A673 (cell line): ENCODE results near the gene APOBEC3C. TPM values are rescaled to one million over a fixed set of nuclear protein-coding genes. Genes with fewer than 3 reads are reported as not detected.

Experiments
- BruUV-seq: library from RNA; stranded (reverse); fragments of 400-500 nt; replicated peaks from 2 replicates; lab custom pipeline; 2021; lab: Mats Ljungman, UMichigan
- CTCF ChIA-PET: fragments of 300-600 bp; sonication (Branson Sonifier 250); formaldehyde crosslinking; loops from one replicate; lab custom pipeline; 2022; ENCODE audit warnings: antibody characterized with exemption; lab: Charles Lee
- POLR2A ChIA-PET: fragments of 300-600 bp; sonication (Branson Sonifier 250); formaldehyde crosslinking; loops from one replicate; lab custom pipeline; 2022; ENCODE audit warnings: antibody characterized with exemption; ENCODE audit not compliant: low non-redundant PET; lab: Charles Lee
- DNase-seq: peaks from one replicate; pipeline ENCODE4 v3.0.0-alpha.2; 2015; ENCODE audit warnings: low spot score
- H3K27ac ChIP-seq: fragments of 200-600 bp; sonication (generic); 2 replicates; pipeline ENCODE4 v1.5.1; 2016; ENCODE audit warnings: mixed run types, low read depth, mild to moderate bottlenecking, mixed read lengths, antibody characterized with exemption, low read length; ENCODE audit not compliant: poor library complexity, severe bottlenecking
- H3K27me3 ChIP-seq: fragments of 200-600 bp; sonication (generic); replicated peaks from 2 replicates; pipeline ENCODE4 v1.6.1; 2017; ENCODE audit warnings: mixed run types, low read depth, mild to moderate bottlenecking, mixed read lengths, antibody characterized with exemption, low read length; ENCODE audit not compliant: insufficient read depth, poor library complexity
- H3K36me3 ChIP-seq: fragments of 200-600 bp; sonication (generic); 2 replicates; pipeline ENCODE4 v1.6.1; 2016; ENCODE audit warnings: mixed run types, mild to moderate bottlenecking, mixed read lengths, antibody characterized with exemption, low read length; ENCODE audit not compliant: insufficient read depth, poor library complexity, severe bottlenecking
- H3K4me1 ChIP-seq: fragments of 200-600 bp; sonication (generic); 2 replicates; pipeline ENCODE4 v1.6.1; 2017; ENCODE audit warnings: mixed run types, mild to moderate bottlenecking, mixed read lengths, antibody characterized with exemption, low read length; ENCODE audit not compliant: insufficient read depth, poor library complexity, severe bottlenecking
- H3K4me3 ChIP-seq: fragments of 200-600 bp; sonication (generic); 2 replicates; pipeline ENCODE4 v1.5.1; 2016; ENCODE audit warnings: low read depth, mixed run types, mild to moderate bottlenecking, mixed read lengths, low read length; ENCODE audit not compliant: poor library complexity, severe bottlenecking
- H3K9me3 ChIP-seq: fragments of 200-600 bp; sonication (generic); 2 replicates; pipeline ENCODE4 v1.6.1; 2016; ENCODE audit warnings: mixed run types, low read depth, mild to moderate bottlenecking, mixed read lengths, antibody characterized with exemption, low read length; ENCODE audit not compliant: poor library complexity, severe bottlenecking
- EZH2 ChIP-seq: fragments of 200-600 bp; sonication (generic); IDR thresholded peaks from 2 replicates; pipeline ENCODE4 v1.6.1; 2017; ENCODE audit warnings: borderline replicate concordance, low read depth, mild to moderate bottlenecking, mixed read lengths, antibody characterized with exemption, low read length; ENCODE audit not compliant: poor library complexity, severe bottlenecking
- intact Hi-C: fragments of 100-400 bp; cut with micrococcal nuclease; formaldehyde crosslinking; loops from one replicate; pipeline ENCODE4 v1.10.0; 2022; ENCODE audit not compliant: unreplicated experiment
- total RNA-seq: library from RNA; stranded (reverse); gene quantifications from 2 replicates; pipeline ENCODE4 v1.2.3, GENCODE V29; 2021
- TF ChIP-seq, protein P1 (sequence below): fragments of 300-800, 200-600 bp; sonication (generic); conservative IDR thresholded peaks from 2 replicates; pipeline ENCODE4 v1.5.1; 2017; ENCODE audit warnings: low read depth, mild to moderate bottlenecking, antibody characterized with exemption, low read length, moderate library complexity, mixed read lengths

The APOBEC3C gene
- total RNA-seq, 1 experiment from 2014 or later: 12.9 TPM

DNA sequence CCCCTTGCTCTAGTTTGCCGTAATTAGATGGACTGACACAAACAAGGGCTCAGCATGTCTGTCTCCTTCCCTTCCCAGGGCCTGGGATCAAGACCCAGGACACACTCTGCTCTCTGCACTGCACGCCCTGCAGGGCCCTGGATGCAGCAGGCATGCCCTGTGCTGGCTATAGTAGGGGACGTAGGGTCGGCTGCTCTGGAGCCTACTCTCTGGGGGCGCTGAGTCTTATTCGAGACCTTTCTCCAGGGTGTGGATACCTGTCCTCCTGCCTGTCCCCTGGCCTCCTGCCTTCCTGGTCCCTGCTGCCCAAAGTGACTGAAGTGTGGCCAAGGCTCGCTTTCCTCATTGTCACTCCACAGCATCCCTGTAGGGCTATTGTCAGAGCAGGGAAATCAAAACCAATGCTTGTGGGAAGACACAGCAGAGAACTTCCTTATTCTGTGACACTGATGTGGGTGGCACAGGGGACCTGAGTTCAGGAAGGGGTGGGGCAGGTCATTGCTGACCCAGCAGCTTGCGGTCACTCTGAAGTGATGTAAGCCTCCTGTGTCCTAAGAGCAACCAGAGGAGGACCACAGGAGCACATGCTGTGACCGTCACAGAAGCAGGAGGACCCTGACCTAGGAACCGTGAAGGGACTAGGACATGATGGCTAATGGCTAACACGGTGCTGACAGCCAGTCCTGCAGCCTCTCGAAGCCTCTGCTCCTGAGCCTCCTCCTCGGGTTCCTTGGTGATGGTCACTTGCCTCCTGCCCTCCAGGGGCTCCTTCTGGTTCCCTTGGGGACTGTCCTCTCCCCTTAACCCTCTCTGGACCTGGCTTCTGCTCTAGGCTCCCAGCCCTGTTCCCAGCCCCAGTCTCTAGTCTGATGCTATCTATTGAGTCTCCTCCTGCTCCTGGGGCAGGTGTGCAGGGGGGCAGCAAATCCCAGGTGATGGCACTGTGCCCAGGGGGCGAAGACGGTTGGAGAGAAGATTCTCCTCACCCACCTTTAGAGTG lies 46.3 kb upstream of the APOBEC3C start:
- no peak overlapping the region for H3K4me3 ChIP-seq
- DNase-seq: no peak
- no peaks in the 10 kb centered on the region for H3K9me3 ChIP-seq
- H3K27me3 ChIP-seq: no peaks in the 10 kb centered on the region
- no peaks in the 10 kb centered on the region for H3K4me1 ChIP-seq
- H3K36me3 ChIP-seq: no peaks in the 10 kb centered on the region
- BruUV-seq: no TSS peak
- intact Hi-C loops: no loop called here
- ChIA-PET POLR2A (no interaction called here), CTCF (no interaction called here)
- TF ChIP-seq EZH2: no peak
- TF ChIP-seq, protein P1, sequence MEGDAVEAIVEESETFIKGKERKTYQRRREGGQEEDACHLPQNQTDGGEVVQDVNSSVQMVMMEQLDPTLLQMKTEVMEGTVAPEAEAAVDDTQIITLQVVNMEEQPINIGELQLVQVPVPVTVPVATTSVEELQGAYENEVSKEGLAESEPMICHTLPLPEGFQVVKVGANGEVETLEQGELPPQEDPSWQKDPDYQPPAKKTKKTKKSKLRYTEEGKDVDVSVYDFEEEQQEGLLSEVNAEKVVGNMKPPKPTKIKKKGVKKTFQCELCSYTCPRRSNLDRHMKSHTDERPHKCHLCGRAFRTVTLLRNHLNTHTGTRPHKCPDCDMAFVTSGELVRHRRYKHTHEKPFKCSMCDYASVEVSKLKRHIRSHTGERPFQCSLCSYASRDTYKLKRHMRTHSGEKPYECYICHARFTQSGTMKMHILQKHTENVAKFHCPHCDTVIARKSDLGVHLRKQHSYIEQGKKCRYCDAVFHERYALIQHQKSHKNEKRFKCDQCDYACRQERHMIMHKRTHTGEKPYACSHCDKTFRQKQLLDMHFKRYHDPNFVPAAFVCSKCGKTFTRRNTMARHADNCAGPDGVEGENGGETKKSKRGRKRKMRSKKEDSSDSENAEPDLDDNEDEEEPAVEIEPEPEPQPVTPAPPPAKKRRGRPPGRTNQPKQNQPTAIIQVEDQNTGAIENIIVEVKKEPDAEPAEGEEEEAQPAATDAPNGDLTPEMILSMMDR: no peak
- no peak overlapping the region for H3K27ac ChIP-seq

DNA sequence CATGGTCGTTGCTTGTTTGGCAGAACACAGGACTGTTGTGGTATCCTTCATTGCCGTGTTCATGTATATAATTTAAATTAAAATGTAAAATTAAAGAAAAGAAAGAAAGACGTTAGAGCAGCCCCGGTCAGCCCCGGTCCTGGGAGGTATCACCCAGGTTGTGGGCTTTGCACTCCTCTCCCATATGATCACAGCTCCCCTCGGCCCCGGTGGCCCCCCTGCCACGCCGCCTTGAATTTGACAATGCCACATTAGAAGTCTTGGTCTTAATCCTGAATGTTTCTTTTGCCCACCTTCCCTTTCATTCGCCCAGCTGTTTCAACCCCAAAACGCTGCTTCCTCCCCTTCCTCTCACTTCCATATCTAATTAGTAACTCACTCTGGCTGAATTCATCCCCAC lies 45.3 kb upstream of the APOBEC3C start:
- Histone ChIP-seq H3K4me1 (no peaks in the 10 kb centered on the region), H3K36me3 (no peaks in the 10 kb centered on the region), H3K9me3 (no peaks in the 10 kb centered on the region), H3K27me3 (no peaks in the 10 kb centered on the region), H3K27ac (no peak overlapping the region), H3K4me3 (no peak overlapping the region)
- CTCF ChIA-PET: interaction anchor here (0.9 kb wide), 1 partner anchor 200 kb away, joined by 3 read pairs; no protein-coding TSS in a partner anchor
- POLR2A ChIA-PET: no interaction called here
- intact Hi-C loops: no loop called here
- no peak for DNase-seq
- no peak for TF ChIP-seq EZH2
- TF ChIP-seq, protein P1: no peak
- BruUV-seq: no TSS peak

DNA sequence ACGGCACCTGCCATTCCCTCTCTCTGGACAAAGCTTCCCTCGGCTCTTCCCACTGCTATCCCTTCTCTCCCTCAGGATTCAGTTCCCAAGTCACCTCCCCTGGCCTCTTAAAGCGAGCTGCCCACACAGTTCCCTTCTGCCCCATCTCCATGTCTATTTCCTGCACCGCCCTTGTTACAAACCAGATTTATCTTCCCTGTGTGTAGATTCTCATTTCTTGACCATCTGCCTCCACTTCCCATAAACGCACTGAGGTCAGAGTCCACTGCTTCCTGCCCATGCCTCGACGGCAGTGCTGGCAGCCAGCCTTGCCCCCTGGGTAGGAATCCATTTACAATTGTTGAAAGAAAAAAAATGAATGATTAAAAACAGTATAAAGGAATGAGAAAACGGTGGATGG lies 43.5 kb upstream of the APOBEC3C start:
- Histone ChIP-seq H3K36me3 (no peaks in the 10 kb centered on the region), H3K9me3 (no peaks in the 10 kb centered on the region), H3K27ac (no peak overlapping the region), H3K4me3 (no peak overlapping the region), H3K4me1 (no peaks in the 10 kb centered on the region), H3K27me3 (no peaks in the 10 kb centered on the region)
- no TSS peak for BruUV-seq
- DNase-seq: no peak
- CTCF ChIA-PET: interaction anchor here (0.5 kb wide), 1 partner anchor 44 kb away, joined by 3 read pairs; no protein-coding TSS in a partner anchor
- intact Hi-C loops: no loop called here
- POLR2A ChIA-PET: no interaction called here
- no peak for TF ChIP-seq EZH2
- TF ChIP-seq, protein P1: no peak
